H9 (cell line): ENCODE results near the gene PUM1. TPM values are rescaled to one million over a fixed set of nuclear protein-coding genes. Genes with fewer than 3 reads are reported as not detected.

Experiments
- DNase-seq: peaks from one replicate; pipeline ENCODE4 v3.0.0-alpha.2; 2017
- H2AFZ ChIP-seq: one replicate; pipeline ENCODE4 v1.6.1; 2013; ENCODE audit warnings: mild to moderate bottlenecking, low read length, control low read depth, moderate library complexity
- H2AK5ac ChIP-seq: 2 replicates; pipeline ENCODE4 v1.6.1; 2013; ENCODE audit warnings: low read length, control low read depth, mixed read lengths; ENCODE audit not compliant: insufficient read length
- H2BK120ac ChIP-seq: one replicate; pipeline ENCODE4 v1.6.1; 2013; ENCODE audit warnings: low read depth, mild to moderate bottlenecking, low read length, control low read depth, inconsistent platforms; ENCODE audit not compliant: poor library complexity, severe bottlenecking
- H2BK12ac ChIP-seq: 2 replicates; pipeline ENCODE4 v1.6.1; 2013; ENCODE audit warnings: low read length, control low read depth, mixed read lengths, low read depth; ENCODE audit not compliant: insufficient read length
- H2BK15ac ChIP-seq: 2 replicates; pipeline ENCODE4 v1.6.1; 2013; ENCODE audit warnings: low read depth, low read length, control low read depth
- H2BK20ac ChIP-seq: one replicate; pipeline ENCODE4 v1.6.1; 2013; ENCODE audit warnings: low read depth, mild to moderate bottlenecking, low read length, control low read depth, inconsistent platforms; ENCODE audit not compliant: poor library complexity, severe bottlenecking
- H2BK5ac ChIP-seq: 2 replicates; pipeline ENCODE4 v1.6.1; 2013; ENCODE audit warnings: low read length, control low read depth, mixed read lengths; ENCODE audit not compliant: insufficient read length
- H3K14ac ChIP-seq: 2 replicates; pipeline ENCODE4 v1.6.1; 2013; ENCODE audit warnings: low read length, control low read depth; ENCODE audit not compliant: insufficient read depth
- H3K18ac ChIP-seq: 2 replicates; pipeline ENCODE4 v1.6.1; 2013; ENCODE audit warnings: low read depth, mild to moderate bottlenecking, mixed read lengths, low read length, control low read depth; ENCODE audit not compliant: insufficient read length
- H3K23ac ChIP-seq: 2 replicates; pipeline ENCODE4 v1.6.1; 2013; ENCODE audit warnings: low read length, control low read depth, mixed read lengths, low read depth; ENCODE audit not compliant: insufficient read length
- H3K23me2 ChIP-seq: 2 replicates; pipeline ENCODE4 v1.6.1; 2013; ENCODE audit warnings: low read depth, mild to moderate bottlenecking, mixed read lengths, low read length, control low read depth; ENCODE audit not compliant: insufficient read length, poor library complexity, severe bottlenecking
- H3K27ac ChIP-seq: 2 replicates; pipeline ENCODE4 v1.5.1; 2013; ENCODE audit warnings: low read length, control low read depth, mixed read lengths, low read depth; ENCODE audit not compliant: insufficient read length
- H3K27me3 ChIP-seq: 2 replicates; pipeline ENCODE4 v1.6.1; 2013; ENCODE audit warnings: low read length, control low read depth, inconsistent platforms; ENCODE audit not compliant: insufficient read depth
- H3K4ac ChIP-seq: 2 replicates; pipeline ENCODE4 v1.6.1; 2013; ENCODE audit warnings: low read depth, mild to moderate bottlenecking, control low read depth, inconsistent platforms, low read length, moderate library complexity
- H3K4me1 ChIP-seq: 2 replicates; pipeline ENCODE4 v1.6.1; 2013; ENCODE audit warnings: low read length, control low read depth, inconsistent platforms; ENCODE audit not compliant: insufficient read depth
- H3K4me2 ChIP-seq: 2 replicates; pipeline ENCODE4 v1.6.1; 2013; ENCODE audit warnings: low read length, control low read depth, mixed read lengths; ENCODE audit not compliant: insufficient read length, insufficient read depth
- H3K56ac ChIP-seq: 2 replicates; pipeline ENCODE4 v1.6.1; 2013; ENCODE audit warnings: low read depth, mild to moderate bottlenecking, mixed read lengths, low read length, control low read depth; ENCODE audit not compliant: insufficient read length
- H3K79me1 ChIP-seq: 2 replicates; pipeline ENCODE4 v1.6.1; 2013; ENCODE audit warnings: low read depth, mild to moderate bottlenecking, moderate library complexity, low read length, control low read depth, inconsistent platforms; ENCODE audit not compliant: insufficient read depth, poor library complexity, severe bottlenecking
- H3K79me2 ChIP-seq: 2 replicates; pipeline ENCODE4 v1.6.1; 2013; ENCODE audit warnings: low read length, control low read depth, inconsistent platforms; ENCODE audit not compliant: insufficient read depth
- H3K9ac ChIP-seq: 2 replicates; pipeline ENCODE4 v1.6.1; 2013; ENCODE audit warnings: low read length, control low read depth, mixed read lengths; ENCODE audit not compliant: insufficient read length; ENCODE audit errors: extremely low read depth
- H3K9me3 ChIP-seq: one replicate; pipeline ENCODE4 v1.6.1; 2013; ENCODE audit warnings: low read depth, low read length, inconsistent platforms; ENCODE audit not compliant: control insufficient read depth
- H3T11ph ChIP-seq: one replicate; pipeline ENCODE4 v1.6.1; 2013; ENCODE audit warnings: mild to moderate bottlenecking, low read length, control low read depth, inconsistent platforms
- H4K20me1 ChIP-seq: one replicate; pipeline ENCODE4 v1.6.1; 2013; ENCODE audit not compliant: control insufficient read depth, insufficient read length, insufficient read depth
- H4K5ac ChIP-seq: 2 replicates; pipeline ENCODE4 v1.6.1; 2013; ENCODE audit warnings: low read depth, mild to moderate bottlenecking, mixed read lengths, low read length, control low read depth; ENCODE audit not compliant: insufficient read length
- H4K8ac ChIP-seq: replicated peaks from 2 replicates; pipeline ENCODE4 v1.6.1; 2013; ENCODE audit warnings: low read length, control low read depth, mixed read lengths, low read depth; ENCODE audit not compliant: insufficient read length
- H4K91ac ChIP-seq: 2 replicates; pipeline ENCODE4 v1.6.1; 2013; ENCODE audit warnings: low read depth, mild to moderate bottlenecking, moderate library complexity, mixed read lengths, low read length, control low read depth; ENCODE audit not compliant: insufficient read length
- H3K27ac Mint-ChIP-seq, 3 experiments: 2 replicates in 2 of 3; 3 replicates in 1 of 3; pipeline ENCODE4 v1.8.0; 2020 to 2021; ENCODE audit warnings: mixed read lengths in 3 of 3, mild to moderate bottlenecking in 1 of 3, moderate library complexity in 1 of 3
- H3K27me3 Mint-ChIP-seq: 2 replicates; pipeline ENCODE4 v1.8.0; 2021; ENCODE audit warnings: low read depth, mild to moderate bottlenecking, moderate library complexity, mixed read lengths
- H3K36me3 Mint-ChIP-seq, 3 experiments: 2 replicates in 2 of 3; 3 replicates in 1 of 3; pipeline ENCODE4 v1.8.0; 2020 to 2021; ENCODE audit warnings: low read depth in 3 of 3, mixed read lengths in 3 of 3; ENCODE audit not compliant: insufficient read depth in 1 of 3
- H3K4me1 Mint-ChIP-seq, 2 experiments: 2 replicates each; pipeline ENCODE4 v1.8.0; 2020; ENCODE audit warnings: mixed read lengths in 2 of 2
- H3K4me3 Mint-ChIP-seq, 2 experiments: 2 replicates in 1 of 2; 3 replicates in 1 of 2; pipeline ENCODE4 v1.8.0; 2020 to 2021; ENCODE audit warnings: mild to moderate bottlenecking in 2 of 2, mixed read lengths in 2 of 2, moderate library complexity in 1 of 2
- H3K9me3 Mint-ChIP-seq, 2 experiments: 2 replicates in 1 of 2; 3 replicates in 1 of 2; pipeline ENCODE4 v1.8.0; 2020; ENCODE audit warnings: mild to moderate bottlenecking in 2 of 2, mixed read lengths in 2 of 2, moderate library complexity in 1 of 2
- WGBS: extraction: QIAGEN DNeasy Blood & Tissue Kit; methylation state at CpG from one replicate; pipeline ENCODE4 v1.1.7; 2013; ENCODE audit warnings: missing lambda C conversion rate, low lambda C conversion rate, mixed read lengths; ENCODE audit not compliant: insufficient read length; ENCODE audit errors: extremely low coverage; 5-methylcytosine and 5-hydroxymethylcytosine counted together
- total RNA-seq: library from RNA; stranded (reverse); gene quantifications from 2 replicates; pipeline ENCODE4 v1.2.1, GENCODE V29; 2021
- TF ChIP-seq, protein P1 (sequence below): fragments of 200-600 bp; sonication (generic); conservative IDR thresholded peaks from 3 replicates; pipeline ENCODE4 v1.8.0; 2021; ENCODE audit warnings: antibody characterized with exemption, mild to moderate bottlenecking

The PUM1 gene
- total RNA-seq, 1 experiment from 2014 or later, result 164 TPM

DNA sequence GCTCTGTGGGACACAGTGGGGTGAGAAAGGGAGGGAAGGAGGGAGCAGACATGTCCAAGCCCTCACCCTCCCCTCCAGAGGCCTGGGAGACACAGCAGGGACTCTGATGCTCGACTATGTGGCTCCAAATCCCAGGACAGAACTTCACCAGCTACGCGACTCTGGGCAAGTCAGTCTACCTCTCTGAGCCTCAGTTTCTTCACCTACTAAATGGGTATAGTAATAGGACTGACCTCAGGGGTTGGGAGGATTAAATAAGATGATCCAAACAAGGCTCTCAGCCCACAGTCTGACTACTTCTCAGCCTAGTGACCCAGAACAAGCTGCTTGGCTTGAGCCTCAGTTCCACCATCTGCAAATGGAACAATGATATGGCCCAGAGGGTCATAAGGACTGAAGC lies 176.5 kb downstream of the PUM1 start:
- Histone ChIP-seq H2BK15ac (no peak overlapping the region), H3K79me2 (no peaks in the 10 kb centered on the region), H3T11ph (no peak overlapping the region), H3K4ac (no peak overlapping the region), H2BK5ac (no peak overlapping the region), H3K9me3 (no peaks in the 10 kb centered on the region), H3K79me1 (no peaks in the 10 kb centered on the region), H2BK12ac (no peak overlapping the region), H3K27ac (no peak overlapping the region), H3K4me2 (no peak overlapping the region), H3K9ac (no peak overlapping the region), H3K14ac (no peak overlapping the region), H3K56ac (no peak overlapping the region), H2AFZ (no peak overlapping the region), H3K23me2 (no peaks in the 10 kb centered on the region), H3K18ac (no peak overlapping the region), H3K4me1 (peaks cover 5% of the 10 kb centered on the region; the same call in 1 of the 2 replicates), H3K23ac (no peak overlapping the region), H4K8ac (no peak overlapping the region), H2BK20ac (no peak overlapping the region), H4K20me1 (no peaks in the 10 kb centered on the region), H2BK120ac (no peak overlapping the region), H3K27me3 (no peaks in the 10 kb centered on the region), H4K5ac (no peak overlapping the region), H2AK5ac (no peak overlapping the region), H4K91ac (no peak overlapping the region)
- H3K4me3 Mint-ChIP-seq, result no peak overlapping the region
- no peak overlapping the region for H3K27ac Mint-ChIP-seq
- no peaks in the 10 kb centered on the region; a peak in 1 of 5 replicates for H3K9me3 Mint-ChIP-seq
- DNase-seq, result no peak
- peaks cover 37 to 43% of the 10 kb centered on the region in 2 experiments for H3K4me1 Mint-ChIP-seq
- WGBS, result no CpG with 5 or more reads among the region's 3 CpGs
- no peaks in the 10 kb centered on the region for H3K36me3 Mint-ChIP-seq
- TF ChIP-seq, protein P1, sequence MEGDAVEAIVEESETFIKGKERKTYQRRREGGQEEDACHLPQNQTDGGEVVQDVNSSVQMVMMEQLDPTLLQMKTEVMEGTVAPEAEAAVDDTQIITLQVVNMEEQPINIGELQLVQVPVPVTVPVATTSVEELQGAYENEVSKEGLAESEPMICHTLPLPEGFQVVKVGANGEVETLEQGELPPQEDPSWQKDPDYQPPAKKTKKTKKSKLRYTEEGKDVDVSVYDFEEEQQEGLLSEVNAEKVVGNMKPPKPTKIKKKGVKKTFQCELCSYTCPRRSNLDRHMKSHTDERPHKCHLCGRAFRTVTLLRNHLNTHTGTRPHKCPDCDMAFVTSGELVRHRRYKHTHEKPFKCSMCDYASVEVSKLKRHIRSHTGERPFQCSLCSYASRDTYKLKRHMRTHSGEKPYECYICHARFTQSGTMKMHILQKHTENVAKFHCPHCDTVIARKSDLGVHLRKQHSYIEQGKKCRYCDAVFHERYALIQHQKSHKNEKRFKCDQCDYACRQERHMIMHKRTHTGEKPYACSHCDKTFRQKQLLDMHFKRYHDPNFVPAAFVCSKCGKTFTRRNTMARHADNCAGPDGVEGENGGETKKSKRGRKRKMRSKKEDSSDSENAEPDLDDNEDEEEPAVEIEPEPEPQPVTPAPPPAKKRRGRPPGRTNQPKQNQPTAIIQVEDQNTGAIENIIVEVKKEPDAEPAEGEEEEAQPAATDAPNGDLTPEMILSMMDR, result no peak
- no peaks in the 10 kb centered on the region for H3K27me3 Mint-ChIP-seq
